H1 (cell line): Measurements from ENCODE around the gene AP5Z1. TPM values are rescaled to one million over a fixed set of nuclear protein-coding genes. Genes with fewer than 3 reads are reported as not detected.

Experiments
- CTCF ChIA-PET: fragments of 300-600 bp; sonication (Branson Sonifier 250); formaldehyde crosslinking; loops from one replicate; lab custom pipeline; 2021; ENCODE audit not compliant: partially characterized antibody; lab: Charles Lee
- POLR2A ChIA-PET: fragments of 300-600 bp; sonication (Branson Sonifier 250); formaldehyde crosslinking; loops from one replicate; lab custom pipeline; 2021; ENCODE audit warnings: inconsistent platforms; ENCODE audit not compliant: partially characterized antibody; lab: Charles Lee
- DNase-seq, 2 experiments: peaks; one replicate each; pipeline versions ENCODE4 v3.0.0 to v3.0.0-alpha.2; 2010 to 2022; ENCODE audit warnings: low spot score in 2 of 2, low read depth in 1 of 2, mixed read lengths in 1 of 2
- FAIRE-seq: peaks from 2 replicates; lab custom pipeline; 2011; peaks lifted over from hg19 to GRCh38; lab: Jason Lieb, UNC
- H2AFZ ChIP-seq: 2 replicates; pipeline ENCODE4 v1.8.1; 2012; ENCODE audit warnings: low read length, inconsistent platforms
- H2AK5ac ChIP-seq: 2 replicates; pipeline ENCODE4 v1.6.1; 2013; ENCODE audit warnings: low read depth, low read length
- H2BK120ac ChIP-seq: replicated peaks from 2 replicates; pipeline ENCODE3; 2013; ENCODE audit warnings: low read depth, low read length, inconsistent platforms
- H2BK12ac ChIP-seq: 2 replicates; pipeline ENCODE4 v1.6.1; 2013; ENCODE audit warnings: low read depth, low read length
- H2BK15ac ChIP-seq: 2 replicates; pipeline ENCODE4 v1.6.1; 2013; ENCODE audit warnings: low read length
- H2BK20ac ChIP-seq: 2 replicates; pipeline ENCODE4 v1.6.1; 2013; ENCODE audit warnings: low read length
- H2BK5ac ChIP-seq: 2 replicates; pipeline ENCODE4 v1.6.1; 2013; ENCODE audit warnings: low read depth, low read length
- H3K14ac ChIP-seq: 2 replicates; pipeline ENCODE4 v1.6.1; 2013; ENCODE audit warnings: inconsistent platforms; ENCODE audit not compliant: insufficient read length
- H3K18ac ChIP-seq: 2 replicates; pipeline ENCODE4 v1.6.1; 2013; ENCODE audit warnings: low read length; ENCODE audit errors: extremely low read depth
- H3K23ac ChIP-seq: 2 replicates; pipeline ENCODE4 v1.6.1; 2013; ENCODE audit warnings: inconsistent platforms; ENCODE audit not compliant: insufficient read length
- H3K23me2 ChIP-seq: 2 replicates; pipeline ENCODE4 v1.6.1; 2013; ENCODE audit warnings: low read depth, low read length
- H3K27ac ChIP-seq: 2 replicates; pipeline ENCODE4 v1.6.1; 2011; ENCODE audit warnings: low read depth, low read length, inconsistent platforms
- H3K27me3 ChIP-seq, 4 experiments: replicated peaks in 1 of 4; 1 replicate in 1 of 4; 2 replicates in 3 of 4; pipeline versions ENCODE4 v1.6.1 to v1.8.1; 2011 to 2013; ENCODE audit warnings: low read length in 3 of 4, mild to moderate bottlenecking in 3 of 4, inconsistent platforms in 2 of 4, mixed read lengths in 2 of 4, moderate library complexity in 1 of 4; ENCODE audit not compliant: control insufficient read depth in 3 of 4, insufficient read depth in 3 of 4; ENCODE audit errors: extremely low read depth in 1 of 4
- H3K36me3 ChIP-seq, 4 experiments: 2 replicates each; pipeline versions ENCODE4 v1.6.1 to v1.8.1; 2011 to 2013; ENCODE audit warnings: mild to moderate bottlenecking in 4 of 4, low read length in 3 of 4, moderate library complexity in 2 of 4, control low read depth in 1 of 4, inconsistent platforms in 1 of 4; ENCODE audit not compliant: insufficient read depth in 4 of 4, control insufficient read depth in 2 of 4
- H3K4ac ChIP-seq: replicated peaks from 2 replicates; pipeline ENCODE3; 2013; ENCODE audit warnings: low read length, low read depth, mixed read lengths, inconsistent platforms; ENCODE audit not compliant: insufficient read length
- H3K4me1 ChIP-seq, 4 experiments: replicated peaks in 1 of 4; 1 replicate in 1 of 4; 2 replicates in 3 of 4; pipeline versions ENCODE4 v1.6.1 to v1.8.1; 2011 to 2013; ENCODE audit warnings: low read length in 3 of 4, inconsistent platforms in 2 of 4, mixed read lengths in 1 of 4; ENCODE audit not compliant: insufficient read depth in 4 of 4, control insufficient read depth in 3 of 4
- H3K4me2 ChIP-seq, 2 experiments: 2 replicates each; pipeline versions ENCODE4 v1.6.1 to v1.8.1; 2011 to 2013; ENCODE audit warnings: low read depth in 2 of 2, low read length in 2 of 2, control low read depth in 1 of 2, inconsistent platforms in 1 of 2, mild to moderate bottlenecking in 1 of 2; ENCODE audit not compliant: insufficient read depth in 1 of 2
- H3K4me3 ChIP-seq, 4 experiments: fragments of 200-600, 300-600 bp in 1 of 4; sonication (generic), shearing (Covaris generic), sonication (Bioruptor Twin) in 1 of 4; 2 replicates each; pipeline versions ENCODE4 v1.5.1 to v1.8.1; 2011 to 2016; ENCODE audit warnings: low read length in 4 of 4, low read depth in 3 of 4, control low read depth in 2 of 4, inconsistent platforms in 2 of 4, mild to moderate bottlenecking in 2 of 4, mixed read lengths in 1 of 4, moderate library complexity in 1 of 4; ENCODE audit not compliant: insufficient read depth in 2 of 4; ENCODE audit errors: extremely low read depth in 1 of 4
- H3K56ac ChIP-seq: replicated peaks from 2 replicates; pipeline ENCODE3; 2013; ENCODE audit warnings: low read depth, mild to moderate bottlenecking, mixed read lengths, low read length, inconsistent platforms; ENCODE audit not compliant: insufficient read length
- H3K79me1 ChIP-seq: 2 replicates; pipeline ENCODE4 v1.6.1; 2013; ENCODE audit warnings: low read depth, low read length, control low read depth
- H3K79me2 ChIP-seq, 2 experiments: 2 replicates each; pipeline versions ENCODE4 v1.6.1 to v1.8.1; 2012 to 2013; ENCODE audit warnings: low read length in 2 of 2, mild to moderate bottlenecking in 2 of 2, inconsistent platforms in 1 of 2; ENCODE audit not compliant: insufficient read depth in 2 of 2, control insufficient read depth in 1 of 2
- H3K9ac ChIP-seq, 4 experiments: replicated peaks in 1 of 4; 1 replicate in 1 of 4; 2 replicates in 3 of 4; pipeline versions ENCODE4 v1.6.1 to v1.8.1; 2011 to 2013; ENCODE audit warnings: low read depth in 3 of 4, low read length in 3 of 4, control low read depth in 2 of 4, mild to moderate bottlenecking in 2 of 4, moderate library complexity in 2 of 4, inconsistent platforms in 1 of 4; ENCODE audit errors: extremely low read depth in 1 of 4
- H3K9me3 ChIP-seq, 2 experiments: 2 replicates each; pipeline versions ENCODE4 v1.6.1 to v1.8.1; 2012 to 2013; ENCODE audit warnings: mild to moderate bottlenecking in 2 of 2, moderate library complexity in 2 of 2, control low read depth in 1 of 2, inconsistent platforms in 1 of 2, low read depth in 1 of 2, low read length in 1 of 2, mixed read lengths in 1 of 2; ENCODE audit not compliant: insufficient read depth in 2 of 2
- H4K20me1 ChIP-seq, 2 experiments: replicated peaks in 1 of 2; 2 replicates each; pipeline versions ENCODE3 to v1.8.1; 2011 to 2013; ENCODE audit warnings: inconsistent platforms in 2 of 2, low read length in 2 of 2, mild to moderate bottlenecking in 1 of 2; ENCODE audit not compliant: insufficient read depth in 2 of 2, control insufficient read depth in 1 of 2
- H4K5ac ChIP-seq: 2 replicates; pipeline ENCODE4 v1.6.1; 2013; ENCODE audit warnings: low read length, low read depth, mixed read lengths, inconsistent platforms; ENCODE audit not compliant: insufficient read length
- H4K8ac ChIP-seq: 2 replicates; pipeline ENCODE4 v1.8.0; 2013; ENCODE audit warnings: mild to moderate bottlenecking, moderate library complexity, low read length, inconsistent platforms; ENCODE audit not compliant: insufficient read depth; ENCODE audit errors: extremely low read depth
- H4K91ac ChIP-seq: replicated peaks from 2 replicates; pipeline ENCODE3; 2013; ENCODE audit warnings: low read length, mixed read lengths, inconsistent platforms; ENCODE audit not compliant: insufficient read length
- ASH2L ChIP-seq: fragments of 200-600, 300-600 bp; sonication (generic); IDR thresholded peaks from one replicate; pipeline ENCODE4 v1.7.1; 2017; ENCODE audit warnings: low read length
- BRCA1 ChIP-seq: IDR thresholded peaks from 2 replicates; pipeline ENCODE4 v1.6.1; 2012; ENCODE audit warnings: low read depth, low read length, improper control_type of control experiment
- EGR1 ChIP-seq: IDR thresholded peaks from 2 replicates; pipeline ENCODE4 v1.6.1; 2011; ENCODE audit warnings: low read depth, low read length, borderline replicate concordance
- KDM5A ChIP-seq: fragments of 200-600 bp; IDR thresholded peaks from 2 replicates; pipeline ENCODE4 v1.7.1; 2012; ENCODE audit warnings: mild to moderate bottlenecking, low read length, inconsistent platforms, mixed read lengths
- RFX5 ChIP-seq: IDR thresholded peaks from 2 replicates; pipeline ENCODE4 v1.6.1; 2011; ENCODE audit warnings: low read depth, low read length, improper control_type of control experiment, borderline replicate concordance
- WGBS, 2 experiments: shearing (Covaris generic) in 1 of 2; methylation state at CpG; one replicate each; pipeline versions ENCODE4 v1.1.6 to v1.1.7; 2013 to 2015; ENCODE audit warnings: low lambda C conversion rate in 2 of 2, mixed read lengths in 2 of 2, inconsistent platforms in 1 of 2, low coverage in 1 of 2, missing lambda C conversion rate in 1 of 2; ENCODE audit not compliant: insufficient replicate concordance in 2 of 2, insufficient coverage in 1 of 2, insufficient read length in 1 of 2; ENCODE audit errors: extremely low coverage in 1 of 2, missing lambda C conversion rate in 1 of 2; 5-methylcytosine and 5-hydroxymethylcytosine counted together
- polyA plus RNA-seq, 7 experiments: library from polyadenylated mRNA; depleted of rRNA in 3 of 7; stranded (reverse) in 5 of 7; unstranded in 2 of 7; fragments of >200 nt in 5 of 7; fragments of 200-250 nt in 2 of 7; gene quantifications; 1 replicate in 5 of 7; 2 replicates in 1 of 7; 4 replicates in 1 of 7; pipeline versions ENCODE4 v1.2.1 to v1.2.3, GENCODE V29; 2011 to 2013; ENCODE audit warnings: missing spikeins in 2 of 7, mixed read lengths in 2 of 7
- total RNA-seq: library from RNA; stranded (reverse); fragmentation: NEBNext Ultra II Directional; extraction: Animal tissue kit (Norgen Biotek cat#: 25700); gene quantifications from 2 replicates; pipeline ENCODE4 v1.2.1, GENCODE V29; 2021
- TF ChIP-seq, protein P1 (sequence below): IDR thresholded peaks from 2 replicates; pipeline ENCODE4 v1.6.1; 2012; ENCODE audit warnings: inconsistent platforms
- TF ChIP-seq, protein P2 (sequence below): IDR thresholded peaks from 2 replicates; pipeline ENCODE4 v1.6.1; 2012; ENCODE audit warnings: low read length, inconsistent platforms

AP5Z1 gene
- total and polyA plus RNA-seq, 2 of the 8 experiments (the other 6 are each of a cell fraction or from before 2014, with no cell fraction given), result 24.0 to 24.7 TPM

DNA sequence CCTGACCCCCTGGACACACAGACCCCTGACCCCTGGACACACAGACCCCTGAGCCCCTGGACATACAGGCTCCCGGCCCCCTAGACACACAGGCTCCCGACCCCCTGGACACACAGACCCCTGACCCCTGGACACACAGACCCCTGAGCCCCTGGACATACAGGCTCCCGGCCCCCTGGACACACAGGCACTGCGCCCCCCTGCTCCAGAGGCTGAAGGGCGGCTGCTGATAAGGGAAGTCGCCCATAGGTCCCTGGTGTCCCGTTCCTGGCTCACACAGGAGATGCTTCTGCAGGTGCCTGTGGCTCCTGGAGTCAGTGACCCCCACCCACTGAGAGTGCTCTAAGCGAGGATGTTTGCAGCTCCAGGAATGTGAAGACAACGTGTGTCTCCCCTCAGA lies 3.7 kb upstream of the AP5Z1 start:
- Histone ChIP-seq H2BK15ac (no peak overlapping the region), H3K79me1 (peaks cover 2% of the 10 kb centered on the region), H4K91ac (no peak overlapping the region), H3K4me2 (no peak overlapping the region), H3K23ac (no peak overlapping the region), H3K23me2 (peaks cover 7% of the 10 kb centered on the region; the same call in 1 of the 2 replicates), H3K4ac (no peak overlapping the region), H2BK5ac (no peak overlapping the region), H3K27me3 (0 out of 7 replicates have a peak, but pooled peaks cover 0 to 2% (median 0%) of the 10 kb centered on the region in 4 experiments), H3K9ac (no peak overlapping the region; a peak in 2 of 7 replicates), H2BK12ac (no peak overlapping the region), H2BK120ac (no peak overlapping the region), H3K18ac (no peak overlapping the region), H2AFZ (no peak overlapping the region), H3K27ac (no peak overlapping the region), H3K56ac (no peak overlapping the region), H2AK5ac (no peak overlapping the region), H3K4me1 (peaks cover 0 to 5% (median 4%) of the 10 kb centered on the region in 4 experiments; a peak in 3 of 7 replicates), H3K4me3 (no peak overlapping the region), H3K14ac (no peak overlapping the region), H3K79me2 (peaks cover 0 to 11% of the 10 kb centered on the region in 2 experiments; a peak in 2 of 4 replicates), H4K8ac (no peak overlapping the region), H3K36me3 (no peaks in the 10 kb centered on the region; a peak in 1 of 8 replicates), H2BK20ac (no peak overlapping the region), H3K9me3 (no peaks in the 10 kb centered on the region), H4K5ac (no peak overlapping the region), H4K20me1 (no peaks in the 10 kb centered on the region)
- TF ChIP-seq, protein P1, sequence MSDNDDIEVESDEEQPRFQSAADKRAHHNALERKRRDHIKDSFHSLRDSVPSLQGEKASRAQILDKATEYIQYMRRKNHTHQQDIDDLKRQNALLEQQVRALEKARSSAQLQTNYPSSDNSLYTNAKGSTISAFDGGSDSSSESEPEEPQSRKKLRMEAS, result no peak
- TF ChIP-seq RFX5 (no peak), KDM5A (no peak), ASH2L (no peak), BRCA1 (no peak), EGR1 (no peak)
- TF ChIP-seq, protein P2, sequence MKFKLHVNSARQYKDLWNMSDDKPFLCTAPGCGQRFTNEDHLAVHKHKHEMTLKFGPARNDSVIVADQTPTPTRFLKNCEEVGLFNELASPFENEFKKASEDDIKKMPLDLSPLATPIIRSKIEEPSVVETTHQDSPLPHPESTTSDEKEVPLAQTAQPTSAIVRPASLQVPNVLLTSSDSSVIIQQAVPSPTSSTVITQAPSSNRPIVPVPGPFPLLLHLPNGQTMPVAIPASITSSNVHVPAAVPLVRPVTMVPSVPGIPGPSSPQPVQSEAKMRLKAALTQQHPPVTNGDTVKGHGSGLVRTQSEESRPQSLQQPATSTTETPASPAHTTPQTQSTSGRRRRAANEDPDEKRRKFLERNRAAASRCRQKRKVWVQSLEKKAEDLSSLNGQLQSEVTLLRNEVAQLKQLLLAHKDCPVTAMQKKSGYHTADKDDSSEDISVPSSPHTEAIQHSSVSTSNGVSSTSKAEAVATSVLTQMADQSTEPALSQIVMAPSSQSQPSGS, result no peak
- ChIA-PET CTCF (no interaction called here), POLR2A (no interaction called here)
- WGBS, 2 experiments, result 91% methylated on average over 7 of the region's 9 CpGs; no CpG with 5 or more reads in 1 of the 2 experiments
- DNase-seq (no peak), FAIRE-seq (no peak)
